Measurements from ENCODE around the gene ARHGAP35.

Gene ARHGAP35

DNA sequence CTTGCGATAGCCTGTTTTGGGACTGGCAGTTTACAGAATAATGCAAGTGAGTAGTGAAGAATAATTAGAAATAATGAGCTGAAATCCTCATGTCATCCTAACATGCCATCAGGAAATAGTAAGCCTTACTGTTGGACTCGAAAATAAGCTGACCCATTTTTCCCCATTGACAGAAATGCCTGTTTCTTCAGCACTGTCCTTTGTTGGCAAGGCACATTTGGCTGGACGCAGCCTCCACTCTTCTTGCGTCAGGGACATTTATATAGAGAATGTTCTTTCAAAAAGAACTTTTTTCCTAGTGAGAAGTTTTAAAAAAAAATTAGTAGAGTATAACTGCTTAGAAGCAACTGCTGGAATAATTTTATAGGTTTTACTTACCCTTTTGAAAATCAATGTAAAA is 47.1 kb downstream of the ARHGAP35 start:
- Histone ChIP-seq H3K4me1 (ENCODE audit: control insufficient read depth, insufficient read depth, low read length) (peaks cover 20% of the 10 kb centered on the region), H3K36me3 (ENCODE audit: control insufficient read depth, insufficient read depth, low read length) (no peaks in the 10 kb centered on the region), H3K27me3 (ENCODE audit: control insufficient read depth, insufficient read depth, low read length) (no peaks in the 10 kb centered on the region), H3K4me3 (ENCODE audit: low read depth, low read length) (no peak overlapping the region), H3K9me3 (ENCODE audit: control insufficient read depth, insufficient read depth, low read length) (no peaks in the 10 kb centered on the region), H3K9ac (ENCODE audit: low read depth, low read length) (no peak overlapping the region), H3K27ac (ENCODE audit: low read depth, low read length) (no peak overlapping the region)

DNA sequence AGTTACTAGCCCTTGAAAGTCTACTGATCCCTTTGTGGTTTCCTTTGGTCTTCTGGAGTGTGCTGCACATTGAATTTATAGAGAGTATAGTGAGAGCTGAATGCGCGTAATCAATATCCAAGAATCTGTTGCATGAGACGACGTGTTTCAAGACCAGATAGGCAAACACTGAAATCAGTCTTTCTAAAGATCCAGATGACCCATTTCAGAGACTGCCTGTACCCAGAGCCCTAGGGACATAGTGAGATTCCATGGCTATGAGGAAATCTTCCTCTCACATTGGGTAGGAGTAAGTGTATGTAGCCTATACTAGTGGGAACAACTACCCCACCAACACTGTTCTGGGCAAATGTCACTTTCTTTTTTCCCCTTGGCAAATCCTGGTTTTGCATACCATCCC is 48.6 kb downstream of the ARHGAP35 start:
- Histone ChIP-seq H3K4me3 (ENCODE audit: low read depth, low read length) (no peak overlapping the region), H3K27me3 (ENCODE audit: control insufficient read depth, insufficient read depth, low read length) (no peaks in the 10 kb centered on the region), H3K9ac (ENCODE audit: low read depth, low read length) (no peak overlapping the region), H3K36me3 (ENCODE audit: control insufficient read depth, insufficient read depth, low read length) (no peaks in the 10 kb centered on the region), H3K27ac (ENCODE audit: low read depth, low read length) (no peak overlapping the region), H3K4me1 (ENCODE audit: control insufficient read depth, insufficient read depth, low read length) (peaks cover 15% of the 10 kb centered on the region), H3K9me3 (ENCODE audit: control insufficient read depth, insufficient read depth, low read length) (no peaks in the 10 kb centered on the region)
